IMR-90 (cell line): ENCODE measurements around the gene ANP32A. TPM values are rescaled to one million over a fixed set of nuclear protein-coding genes. Genes with fewer than 3 reads are reported as not detected.

Experiments used
- ATAC-seq: fragments of 200-7000 bp; cut with Tn5 transposase; 2 replicates; pipeline ENCODE4 v1.9.1; 2020; ENCODE audit warnings: low read depth, mild to moderate bottlenecking, moderate library complexity
- BruUV-seq: library from RNA; stranded (reverse); fragments of 400-500 nt; replicated peaks from 2 replicates; lab custom pipeline; 2021; lab: Mats Ljungman, UMichigan
- CTCF ChIA-PET: fragments of 300-600 bp; formaldehyde crosslinking; extraction: SDS; loops from one replicate; lab custom pipeline; 2021; ENCODE audit warnings: antibody characterized with exemption; lab: Yijun Ruan, JAX
- POLR2A ChIA-PET: fragments of 300-600 bp; sonication (Branson Sonifier 250); formaldehyde crosslinking; loops from one replicate; lab custom pipeline; 2022; ENCODE audit warnings: antibody characterized with exemption; ENCODE audit not compliant: unreplicated experiment; lab: Charles Lee
- DNase-seq: peaks from one replicate; pipeline ENCODE4 v3.0.0; 2013
- H2AFZ ChIP-seq: replicated peaks from 2 replicates; pipeline ENCODE3; 2013; ENCODE audit warnings: low read length, mild to moderate bottlenecking; ENCODE audit not compliant: poor library complexity
- H2AK5ac ChIP-seq: 2 replicates; pipeline ENCODE4 v1.6.1; 2013; ENCODE audit warnings: low read depth, low read length, inconsistent platforms
- H2AK9ac ChIP-seq: replicated peaks from 2 replicates; pipeline ENCODE3; 2013; ENCODE audit warnings: mild to moderate bottlenecking, low read depth, low read length, moderate library complexity; ENCODE audit not compliant: poor library complexity
- H2BK120ac ChIP-seq: 2 replicates; pipeline ENCODE4 v1.6.1; 2013; ENCODE audit warnings: low read depth, low read length, inconsistent platforms
- H2BK15ac ChIP-seq: 3 replicates; pipeline ENCODE4 v1.6.1; 2013; ENCODE audit warnings: low read depth, low read length, inconsistent platforms
- H2BK20ac ChIP-seq: 2 replicates; pipeline ENCODE4 v1.6.1; 2013; ENCODE audit warnings: low read depth, mild to moderate bottlenecking, inconsistent platforms, low read length, moderate library complexity
- H2BK5ac ChIP-seq: 2 replicates; pipeline ENCODE4 v1.6.1; 2013; ENCODE audit warnings: mild to moderate bottlenecking, low read depth, low read length, inconsistent platforms; ENCODE audit not compliant: poor library complexity, severe bottlenecking
- H3K14ac ChIP-seq: replicated peaks from 2 replicates; pipeline ENCODE4 v1.6.1; 2013; ENCODE audit warnings: low read depth, low read length, inconsistent platforms
- H3K18ac ChIP-seq: 2 replicates; pipeline ENCODE4 v1.6.1; 2013; ENCODE audit warnings: low read depth, low read length, control low read depth
- H3K23ac ChIP-seq: 2 replicates; pipeline ENCODE4 v1.6.1; 2013; ENCODE audit warnings: low read depth, low read length, inconsistent platforms
- H3K27ac ChIP-seq: 2 replicates; pipeline ENCODE4 v1.5.1; 2013; ENCODE audit warnings: mild to moderate bottlenecking, control low read depth, low read length; ENCODE audit not compliant: insufficient read depth
- H3K27me3 ChIP-seq: 2 replicates; pipeline ENCODE4 v1.6.1; 2013; ENCODE audit warnings: low read length; ENCODE audit not compliant: control insufficient read depth, insufficient read depth
- H3K36me3 ChIP-seq: 2 replicates; pipeline ENCODE4 v1.6.1; 2013; ENCODE audit warnings: low read length, mixed read lengths; ENCODE audit not compliant: control insufficient read depth, insufficient read depth
- H3K4ac ChIP-seq: 2 replicates; pipeline ENCODE4 v1.6.1; 2013; ENCODE audit warnings: low read depth, low read length, inconsistent platforms
- H3K4me1 ChIP-seq: 2 replicates; pipeline ENCODE4 v1.6.1; 2013; ENCODE audit warnings: low read length, mixed read lengths; ENCODE audit not compliant: control insufficient read depth, insufficient read depth
- H3K4me2 ChIP-seq: 2 replicates; pipeline ENCODE4 v1.6.1; 2013; ENCODE audit warnings: low read depth, mild to moderate bottlenecking, control low read depth, low read length, moderate library complexity
- H3K4me3 ChIP-seq: 2 replicates; pipeline ENCODE4 v1.5.1; 2013; ENCODE audit warnings: low read depth, mild to moderate bottlenecking, control low read depth, low read length, moderate library complexity; ENCODE audit not compliant: insufficient read depth
- H3K56ac ChIP-seq: 2 replicates; pipeline ENCODE4 v1.6.1; 2013; ENCODE audit warnings: low read length, inconsistent platforms; ENCODE audit not compliant: insufficient read depth; ENCODE audit errors: extremely low read depth
- H3K79me1 ChIP-seq, 2 experiments: 2 replicates each; pipeline ENCODE4 v1.6.1; 2013; ENCODE audit warnings: low read length in 2 of 2, inconsistent platforms in 1 of 2, low read depth in 1 of 2
- H3K9ac ChIP-seq: 2 replicates; pipeline ENCODE4 v1.6.1; 2013; ENCODE audit warnings: low read depth, low read length, control low read depth
- H3K9me1 ChIP-seq: 2 replicates; pipeline ENCODE4 v1.6.1; 2013; ENCODE audit warnings: low read length, inconsistent platforms; ENCODE audit not compliant: insufficient read depth
- H3K9me3 ChIP-seq: 2 replicates; pipeline ENCODE4 v1.6.1; 2013; ENCODE audit warnings: low read length; ENCODE audit not compliant: control insufficient read depth, insufficient read depth
- H4K20me1 ChIP-seq: 2 replicates; pipeline ENCODE4 v1.6.1; 2013; ENCODE audit warnings: low read length, inconsistent platforms; ENCODE audit not compliant: insufficient read depth
- H4K5ac ChIP-seq: 2 replicates; pipeline ENCODE4 v1.6.1; 2013; ENCODE audit warnings: mild to moderate bottlenecking, low read depth, low read length, control low read depth
- H4K8ac ChIP-seq, 2 experiments: 2 replicates each; pipeline ENCODE4 v1.6.1; 2013; ENCODE audit warnings: low read depth in 2 of 2, low read length in 2 of 2, control low read depth in 1 of 2, inconsistent platforms in 1 of 2
- H4K91ac ChIP-seq: 2 replicates; pipeline ENCODE4 v1.6.1; 2013; ENCODE audit warnings: low read depth, low read length, inconsistent platforms; ENCODE audit not compliant: insufficient read depth
- BHLHE40 ChIP-seq: fragments of 150-350 bp; IDR thresholded peaks from 2 replicates; pipeline ENCODE4 v1.6.1; 2016; ENCODE audit warnings: mild to moderate bottlenecking, low read depth, low read length
- CEBPB ChIP-seq: IDR thresholded peaks from 2 replicates; pipeline ENCODE4 v1.6.1; 2012; ENCODE audit warnings: low read depth, low read length, improper control_type of control experiment
- CHD1 ChIP-seq: IDR thresholded peaks from 2 replicates; pipeline ENCODE4 v1.6.1; 2012; ENCODE audit warnings: low read depth, low read length, improper control_type of control experiment
- CTCF ChIP-seq: conservative IDR thresholded peaks from 2 replicates; pipeline ENCODE4 v1.5.1; 2012; ENCODE audit warnings: mild to moderate bottlenecking, low read depth, low read length, improper control_type of control experiment
- ELK1 ChIP-seq: fragments of 150-350 bp; IDR thresholded peaks from 2 replicates; pipeline ENCODE4 v1.6.1; 2016; ENCODE audit warnings: low read depth, mild to moderate bottlenecking, low read length, moderate library complexity, borderline replicate concordance
- FOS ChIP-seq: fragments of 150-350 bp; IDR thresholded peaks from 2 replicates; pipeline ENCODE4 v1.6.1; 2016; ENCODE audit warnings: low read depth, low read length
- MAZ ChIP-seq: IDR thresholded peaks from 2 replicates; pipeline ENCODE4 v1.6.1; 2012; ENCODE audit warnings: low read depth, mild to moderate bottlenecking, low read length, improper control_type of control experiment, moderate library complexity, borderline replicate concordance
- MXI1 ChIP-seq: IDR thresholded peaks from 2 replicates; pipeline ENCODE4 v1.6.1; 2012; ENCODE audit warnings: low read depth, mild to moderate bottlenecking, low read length, moderate library complexity, borderline replicate concordance
- NFE2L2 ChIP-seq: fragments of 150-350 bp; IDR thresholded peaks from 2 replicates; pipeline ENCODE4 v1.6.1; 2016; ENCODE audit warnings: low read depth, mild to moderate bottlenecking, low read length
- POLR2A ChIP-seq: IDR thresholded peaks from 2 replicates; pipeline ENCODE4 v1.6.1; 2012; ENCODE audit warnings: mild to moderate bottlenecking, low read depth, low read length
- RAD21 ChIP-seq: IDR thresholded peaks from 2 replicates; pipeline ENCODE4 v1.6.1; 2012; ENCODE audit warnings: low read length, improper control_type of control experiment
- RCOR1 ChIP-seq: IDR thresholded peaks from 2 replicates; pipeline ENCODE4 v1.6.1; 2012; ENCODE audit warnings: mild to moderate bottlenecking, low read length, improper control_type of control experiment; ENCODE audit not compliant: insufficient replicate concordance
- RFX5 ChIP-seq: IDR thresholded peaks from 2 replicates; pipeline ENCODE4 v1.8.0; 2012; ENCODE audit warnings: low read depth, mild to moderate bottlenecking, low read length, moderate library complexity
- SMC3 ChIP-seq: fragments of 150-350 bp; IDR thresholded peaks from 2 replicates; pipeline ENCODE4 v1.6.1; 2016; ENCODE audit warnings: low read depth, mild to moderate bottlenecking, antibody characterized with exemption, low read length, moderate library complexity
- USF2 ChIP-seq: fragments of 150-350 bp; IDR thresholded peaks from 2 replicates; pipeline ENCODE4 v1.6.1; 2017; ENCODE audit warnings: mild to moderate bottlenecking, antibody characterized with exemption, low read length, low read depth
- WGBS, 2 experiments: methylation state at CpG; one replicate each; pipeline versions ENCODE4 v1.1.5 to v1.1.7; 2013; ENCODE audit warnings: missing lambda C conversion rate in 2 of 2; ENCODE audit not compliant: insufficient read length in 1 of 2; ENCODE audit errors: extremely low coverage in 2 of 2; 5-methylcytosine and 5-hydroxymethylcytosine counted together
- dilution Hi-C: fragments of 300-500 bp; cut with HindIII; formaldehyde crosslinking; loops from one replicate; pipeline ENCODE4 v1.14.3; 2018; ENCODE audit warnings: low sequenced_read_pairs; ENCODE audit not compliant: unreplicated experiment
- in situ Hi-C: fragments of 300-500 bp; cut with MboI; formaldehyde crosslinking; loops from 3 replicates; pipeline ENCODE4 v1.14.3; 2019; ENCODE audit warnings: low sequenced_read_pairs, inconsistent platforms, mixed read lengths
- intact Hi-C: fragments of 100-400 bp; cut with micrococcal nuclease; formaldehyde crosslinking; loops from 2 replicates; pipeline ENCODE4 v1.10.0; 2022
- polyA plus RNA-seq, 3 experiments: library from polyadenylated mRNA; depleted of rRNA; stranded (reverse); fragments of >200 nt; gene quantifications; 2 replicates each; pipeline ENCODE4 v1.2.3, GENCODE V29; 2012; ENCODE audit warnings: low replicate concordance in 1 of 3
- total RNA-seq: library from RNA; depleted of rRNA; stranded (reverse); fragments of >200 nt; gene quantifications from 2 replicates; pipeline ENCODE4 v1.2.3, GENCODE V29; 2012

ANP32A gene
- total and polyA plus RNA-seq, 2 of the 4 experiments (the other 2 are of a cell fraction), result 62.4 to 72.8 TPM

- Histone ChIP-seq H3K18ac (no peak overlapping the region), H4K5ac (no peak overlapping the region), H2BK120ac (no peak overlapping the region), H3K14ac (no peak overlapping the region), H3K4me3 (no peak overlapping the region), H3K4ac (no peak overlapping the region), H2BK15ac (no peak overlapping the region), H3K36me3 (peaks cover 5% of the 10 kb centered on the region; the same call in 1 of the 2 replicates), H2BK5ac (no peak overlapping the region), H3K56ac (no peak overlapping the region), H4K91ac (no peak overlapping the region), H3K27me3 (no peaks in the 10 kb centered on the region), H3K4me2 (no peak overlapping the region), H3K9me3 (no peaks in the 10 kb centered on the region), H4K20me1 (peaks cover 88% of the 10 kb centered on the region), H3K4me1 (0 out of 2 replicates have a peak, but pooled peaks cover 2% of the 10 kb centered on the region), H4K8ac (no peak overlapping the region), H3K79me1 (peaks cover 69 to 89% of the 10 kb centered on the region in 2 experiments), H3K27ac (no peak overlapping the region), H2AK5ac (no peak overlapping the region), H3K9ac (no peak overlapping the region), H3K9me1 (peaks cover 48% of the 10 kb centered on the region), H2AK9ac (no peak overlapping the region), H2AFZ (no peak overlapping the region), H2BK20ac (no peak overlapping the region), H3K23ac (no peak overlapping the region)
- intact Hi-C loops, result no loop called here
- CTCF ChIA-PET, result no interaction called here
- POLR2A ChIA-PET, result no interaction called here
- WGBS, 2 experiments, result no CpG with 5 or more reads among the region's 9 CpGs
- no peak for DNase-seq
- no TSS peak for BruUV-seq
- dilution Hi-C loops, result no loop called here
- in situ Hi-C loops, result no loop called here
- no peak for ATAC-seq
- TF ChIP-seq MXI1 (no peak), FOS (no peak), RAD21 (no peak), NFE2L2 (no peak), MAZ (no peak), RFX5 (no peak), SMC3 (no peak), CEBPB (no peak), ELK1 (no peak), POLR2A (no peak), BHLHE40 (no peak), CTCF (no peak), RCOR1 (no peak), USF2 (no peak), CHD1 (no peak)
Observed at GRCh38 chr15:68806220-68807060, 14.3 kb downstream of the ANP32A start.
